Amniotic stem cell (primary cell): ENCODE data around the gene RNF41.

ENCODE experiments used
- DNase-seq: peaks from one replicate; lab custom pipeline; 2025; lab: John Stamatoyannopoulos, UW

The RNF41 gene

GRCh38 chr12:56243731-56244181, 22.0 kb upstream of the RNF41 start:
- DNase-seq, result no peak

GRCh38 chr12:56242986-56243385, 21.3 kb upstream of the RNF41 start:
- no peak for DNase-seq

- DNase-seq, result no peak
Observed at GRCh38 chr12:56241424-56242303, 19.9 kb upstream of the RNF41 start.

- DNase-seq, result no peak
Observed at GRCh38 chr12:56237552-56237951, 15.8 kb upstream of the RNF41 start.

GRCh38 chr12:56236985-56237384, 15.3 kb upstream of the RNF41 start:
- no peak for DNase-seq

- no peak for DNase-seq
Observed at GRCh38 chr12:56236091-56236490, 14.4 kb upstream of the RNF41 start.

- no peak for DNase-seq
Observed at GRCh38 chr12:56234746-56235436, 13.2 kb upstream of the RNF41 start.

- DNase-seq, result no peak
Observed at GRCh38 chr12:56231184-56231582, 9.5 kb upstream of the RNF41 start.

GRCh38 chr12:56230432-56231183, 8.9 kb upstream of the RNF41 start:
- DNase-seq, result no peak

GRCh38 chr12:56229916-56230431, 8.3 kb upstream of the RNF41 start, which contains the start of gene SLC39A5:
Gene SLC39A5, plus strand, starts transcription at chr12:56230051. Its CDS starts 1,224 bp downstream, at chr12:56231275.
- no peak for DNase-seq

- no peak for DNase-seq
Observed at GRCh38 chr12:56229082-56229481, 7.4 kb upstream of the RNF41 start.

- DNase-seq, result no peak
Observed at GRCh38 chr12:56224954-56225353, 3.2 kb upstream of the RNF41 start.

GRCh38 chr12:56224102-56224701, 2.5 kb upstream of the RNF41 start, which contains the start of gene NABP2:
Gene NABP2, plus strand, starts transcription at chr12:56224342. Its CDS starts 515 bp downstream, at chr12:56224857.
- peak; percentile 97 for DNase-seq

- DNase-seq, result no peak
Observed at GRCh38 chr12:56223571-56224101, 1.9 kb upstream of the RNF41 start.

GRCh38 chr12:56222531-56222895, 791 bp upstream of the RNF41 start:
- DNase-seq, result no peak

- DNase-seq, result peak; percentile 52
Observed at GRCh38 chr12:56221232-56221756, 428 bp downstream of the RNF41 start.

- DNase-seq, result no peak
Observed at GRCh38 chr12:56220611-56221231, 1.0 kb downstream of the RNF41 start.

- DNase-seq, result no peak
Observed at GRCh38 chr12:56219840-56220239, 1.9 kb downstream of the RNF41 start.

- DNase-seq, result no peak
Observed at GRCh38 chr12:56216461-56216860, 5.3 kb downstream of the RNF41 start.

GRCh38 chr12:56213878-56214277, 7.8 kb downstream of the RNF41 start:
- no peak for DNase-seq

GRCh38 chr12:56212361-56212760, 9.4 kb downstream of the RNF41 start:
- DNase-seq, result no peak
